ENCODE results near the gene FAM149A. TPM values are rescaled to one million over a fixed set of nuclear protein-coding genes. Genes with fewer than 3 reads are reported as not detected.
A peak's percentile ranks its signal among the peaks of the same experiment; 100 is the strongest.

Gene FAM149A
- total and polyA plus RNA-seq, 8 donors = 11.9 to 31.4 (median 20.6) TPM

- Histone ChIP-seq H3K27me3 (no peaks in the 10 kb centered on the region), H3K27ac (no peak overlapping the region), H3K4me1 (peaks cover 8 to 11% (median 9%) of the 10 kb centered on the region in 3 donors), H3K9me3 (no peaks in the 10 kb centered on the region), H3K4me3 (no peak overlapping the region), H3K36me3 (no peaks in the 10 kb centered on the region)
- TF ChIP-seq CTCF (IDR thresholded peaks at IDR 0.05) = no peak
- DNase-seq (no peak), FAIRE-seq (no peak), ATAC-seq (no peak)
- 92 to 95% methylated on average over 11 of the region's 11 CpGs for WGBS, 2 donors
- intact Hi-C loops (cut with DNase I) = no loop called here
Observed at GRCh38 chr4:186134861-186135260, 30.4 kb downstream of the FAM149A start.

GRCh38 chr4:186137196-186137794, 32.8 kb downstream of the FAM149A start:
- FAIRE-seq = peak; percentile 91
- H3K27ac ChIP-seq = no peak overlapping the region
- no peaks in the 10 kb centered on the region for H3K27me3 ChIP-seq
- peak; percentile 72 to 81 (median 78) for ATAC-seq
- H3K36me3 ChIP-seq = no peaks in the 10 kb centered on the region
- peaks cover 0 to 7% (median 5%) of the 10 kb centered on the region in 3 donors for H3K4me1 ChIP-seq
- intact Hi-C loops (cut with DNase I) = no loop called here
- no peak for DNase-seq
- peak in 3 of 4 donors; percentile 59 to 70 (median 61) for TF ChIP-seq CTCF (IDR thresholded peaks at IDR 0.05)
- WGBS, 2 donors = 18 to 26% methylated on average over 6 of the region's 6 CpGs
- peak overlapping the region in 1 of 4 donors; percentile 33 for H3K4me3 ChIP-seq
- H3K9me3 ChIP-seq = no peaks in the 10 kb centered on the region

GRCh38 chr4:186144198-186144945, 39.9 kb downstream of the FAM149A start:
- FAIRE-seq (no peak), ATAC-seq (peak; percentile 63 to 79 (median 75)), DNase-seq (peak in 5 of 6 donors; percentile 43 to 86 (median 59))
- Histone ChIP-seq H3K36me3 (no peaks in the 10 kb centered on the region), H3K27ac (peak overlapping the region in 3 of 4 donors; percentile 44 to 81 (median 74)), H3K27me3 (no peaks in the 10 kb centered on the region), H3K9me3 (no peaks in the 10 kb centered on the region), H3K4me1 (peaks cover 0 to 5% (median 0%) of the 10 kb centered on the region in 3 donors), H3K4me3 (peak overlapping the region; percentile 23 to 56 (median 40))
- intact Hi-C loops (cut with DNase I) = loop anchor here in 1 of 3 donors (10.0 kb wide), 1 partner anchor 70 kb away; no protein-coding TSS in a partner anchor
- TF ChIP-seq CTCF (IDR thresholded peaks at IDR 0.05) = no peak
- WGBS, 2 donors = 4 to 7% methylated on average over 32 to 70 of the region's 72 CpGs

GRCh38 chr4:186144946-186145569, 40.6 kb downstream of the FAM149A start:
- Histone ChIP-seq H3K9me3 (no peaks in the 10 kb centered on the region), H3K27me3 (no peaks in the 10 kb centered on the region), H3K4me1 (peaks cover 0 to 5% (median 0%) of the 10 kb centered on the region in 3 donors), H3K4me3 (peak overlapping the region; percentile 28 to 56 (median 40)), H3K27ac (peak overlapping the region; percentile 44 to 87 (median 72)), H3K36me3 (no peaks in the 10 kb centered on the region)
- intact Hi-C loops (cut with DNase I) = loop anchor here in 1 of 3 donors (10.0 kb wide), 1 partner anchor 70 kb away; no protein-coding TSS in a partner anchor
- DNase-seq (peak; percentile 35 to 86 (median 54)), FAIRE-seq (no peak), ATAC-seq (peak; percentile 45 to 70 (median 64))
- 0 to 1% methylated on average over 42 to 53 of the region's 54 CpGs for WGBS, 2 donors
- no peak for TF ChIP-seq CTCF (IDR thresholded peaks at IDR 0.05)
